Sigmoid colon (tissue), 7 donors: Measurements from ENCODE around the gene UBASH3A. TPM values are rescaled to one million over a fixed set of nuclear protein-coding genes. Genes with fewer than 3 reads are reported as not detected.

Experiments used
- DNase-seq: peaks from one replicate; pipeline ENCODE4 v3.0.0-alpha.2; 2019
- H3K27ac ChIP-seq, 4 donors: fragments of 200-600 bp; sonication (generic); one replicate each; pipeline ENCODE4 v1.5.1; 2016 to 2019; ENCODE audit warnings: mild to moderate bottlenecking in 1 of 4
- H3K27me3 ChIP-seq, 3 donors: fragments of 200-600 bp; sonication (generic); one replicate each; pipeline ENCODE4 v1.5.1; 2019; ENCODE audit warnings: mild to moderate bottlenecking in 1 of 3
- H3K36me3 ChIP-seq, 4 donors: fragments of 200-600 bp; sonication (generic); one replicate each; pipeline ENCODE4 v1.5.1; 2016 to 2019
- H3K4me1 ChIP-seq, 4 donors: fragments of 200-600 bp; sonication (generic); one replicate each; pipeline ENCODE4 v1.5.1; 2017 to 2019
- H3K4me3 ChIP-seq, 4 donors: fragments of 200-600 bp; sonication (generic); one replicate each; pipeline ENCODE4 v1.5.1; 2017 to 2019; ENCODE audit warnings: mild to moderate bottlenecking in 2 of 4, moderate library complexity in 1 of 4
- H3K9me3 ChIP-seq, 4 donors: fragments of 200-600 bp in 3 of 4; sonication (generic) in 3 of 4; one replicate each; pipeline versions ENCODE4 v1.5.1 to v1.6.1; 2013 to 2019
- CTCF ChIP-seq, 4 experiments: fragments of 450-650 bp in 3 of 4; fragments of 200-600 bp in 1 of 4; IDR thresholded peaks; one replicate each; pipeline ENCODE4 v1.5.1; 2016 to 2019; ENCODE audit warnings: antibody characterized with exemption in 4 of 4, mild to moderate bottlenecking in 3 of 4, moderate library complexity in 2 of 4
- EP300 ChIP-seq, 4 donors: sonication (generic); formaldehyde crosslinking; IDR thresholded peaks; one replicate each; pipeline ENCODE4 v1.6.1; 2017; ENCODE audit warnings: antibody characterized with exemption in 4 of 4
- POLR2A ChIP-seq, 2 donors: fragments of 450-650 bp; IDR thresholded peaks; one replicate each; pipeline ENCODE4 v1.6.1; 2016; ENCODE audit warnings: antibody characterized with exemption in 2 of 2, mild to moderate bottlenecking in 2 of 2, moderate library complexity in 2 of 2
- POLR2AphosphoS5 ChIP-seq, 4 donors: sonication (generic); formaldehyde crosslinking; IDR thresholded peaks; one replicate each; pipeline ENCODE4 v1.6.1; 2017; ENCODE audit warnings: antibody characterized with exemption in 4 of 4
- WGBS, 2 donors: extraction: QIAGEN DNeasy Blood & Tissue Kit; methylation state at CpG; one replicate each; pipeline ENCODE4 v1.1.7; 2013; 5-methylcytosine and 5-hydroxymethylcytosine counted together
- intact Hi-C: fragments of 100-400 bp; cut with DNase I; formaldehyde crosslinking; loops from one replicate; pipeline ENCODE4 v1.15.1; 2023
- polyA plus RNA-seq, 3 donors: library from polyadenylated mRNA; stranded (reverse); fragments of 200-250 nt; gene quantifications; one replicate each; pipeline ENCODE4 v1.2.3, GENCODE V29; 2013
- total RNA-seq, 4 donors: library from RNA; depleted of rRNA; stranded (reverse); fragments of >200 nt; gene quantifications; one replicate each; pipeline ENCODE4 v1.1.0, GENCODE V29; 2016
- donor health status: healthy with polysubstance abuse.
- donor health status: Bipolar disorder and iron deficiency.
- donor health status: healthy.

UBASH3A gene
- total and polyA plus RNA-seq, 7 donors, result 3.9 TPM; not detected in 6

DNA sequence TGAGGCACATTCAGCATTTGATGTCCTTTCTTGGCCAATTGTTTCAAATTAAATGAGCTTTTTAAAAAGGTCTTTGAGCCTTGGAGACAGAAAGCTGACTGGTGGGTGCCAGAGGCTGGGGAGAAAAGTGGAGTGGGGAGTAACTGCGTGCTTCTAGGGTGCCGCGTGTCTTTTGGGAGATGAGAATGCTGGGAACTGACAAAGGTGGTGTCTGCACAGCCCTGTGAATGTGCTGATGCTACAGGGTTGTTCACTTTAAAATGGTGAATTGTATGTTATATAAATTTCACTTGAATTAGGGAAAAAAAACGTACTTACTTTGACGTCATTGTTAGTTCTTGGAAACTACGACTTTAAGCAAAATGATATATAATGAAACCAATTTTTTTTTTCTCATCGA, 29.2 kb upstream of the UBASH3A start:
- H3K27me3 ChIP-seq, result peaks cover 0 to 32% (median 20%) of the 10 kb centered on the region in 3 donors
- TF ChIP-seq POLR2AphosphoS5 (IDR thresholded peaks at IDR 0.05), result no peak
- TF ChIP-seq CTCF (IDR thresholded peaks at IDR 0.05), result no peak
- TF ChIP-seq POLR2A (IDR thresholded peaks at IDR 0.05), result no peak
- TF ChIP-seq EP300 (IDR thresholded peaks at IDR 0.05), result no peak

DNA sequence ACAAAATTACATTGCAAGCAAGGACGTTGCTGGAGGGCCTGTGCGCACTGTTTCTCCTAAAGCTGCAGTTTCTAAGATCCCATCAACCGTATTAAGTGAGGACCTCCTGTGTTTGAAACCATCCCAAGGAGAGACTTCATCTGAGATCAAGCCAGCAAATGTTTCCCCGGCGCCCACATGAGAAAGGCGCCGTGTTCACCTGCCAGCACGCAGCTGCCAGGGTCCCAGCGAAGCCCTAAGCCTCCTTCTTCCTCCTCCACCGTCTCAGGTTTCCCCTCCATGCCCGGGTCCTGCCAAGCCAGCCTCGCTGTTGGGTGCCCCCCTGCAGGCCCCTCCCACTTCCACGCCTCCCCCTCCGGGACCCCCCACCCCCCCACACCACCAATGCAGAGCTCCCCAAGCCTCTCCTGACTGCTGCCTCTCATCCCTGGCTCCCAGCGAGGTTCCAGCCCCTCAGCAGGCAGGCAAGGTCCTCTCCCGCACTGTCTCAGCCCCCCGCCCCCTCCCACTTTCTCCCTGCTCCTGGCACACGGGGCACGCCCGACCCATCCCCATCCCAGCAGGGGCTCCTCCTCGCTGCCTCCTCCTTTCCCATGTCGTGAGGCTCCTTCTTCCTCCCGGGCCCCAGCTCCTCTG, 28.7 kb upstream of the UBASH3A start:
- Histone ChIP-seq H3K4me1 (no peaks in the 10 kb centered on the region), H3K27ac (no peak overlapping the region), H3K9me3 (no peaks in the 10 kb centered on the region), H3K36me3 (no peaks in the 10 kb centered on the region), H3K4me3 (no peak overlapping the region), H3K27me3 (peaks cover 0 to 29% (median 20%) of the 10 kb centered on the region in 3 donors)
- DNase-seq, result no peak
- TF ChIP-seq POLR2A (IDR thresholded peaks at IDR 0.05) (no peak), POLR2AphosphoS5 (IDR thresholded peaks at IDR 0.05) (no peak), CTCF (IDR thresholded peaks at IDR 0.05) (no peak), EP300 (IDR thresholded peaks at IDR 0.05) (no peak)
- intact Hi-C loops, result no loop called here
- WGBS, 2 donors, result 47 to 51% methylated on average over 23 of the region's 23 CpGs

More for the DNA sequence above, 29.2 kb upstream of the UBASH3A start:
- H3K27ac ChIP-seq, result no peak overlapping the region
- no peaks in the 10 kb centered on the region for H3K9me3 ChIP-seq
- no peaks in the 10 kb centered on the region for H3K36me3 ChIP-seq
- H3K4me3 ChIP-seq, result no peak overlapping the region
- H3K4me1 ChIP-seq, result no peaks in the 10 kb centered on the region
- 82 to 83% methylated on average over 7 of the region's 7 CpGs for WGBS, 2 donors
- intact Hi-C loops, result no loop called here
- no peak for DNase-seq

- no peak overlapping the region for H3K4me3 ChIP-seq
- no peak for DNase-seq
- H3K27ac ChIP-seq, result no peak overlapping the region
- TF ChIP-seq POLR2A (IDR thresholded peaks at IDR 0.05), result no peak
- no peak for TF ChIP-seq CTCF (IDR thresholded peaks at IDR 0.05)
- no peak for TF ChIP-seq POLR2AphosphoS5 (IDR thresholded peaks at IDR 0.05)
- no peak for TF ChIP-seq EP300 (IDR thresholded peaks at IDR 0.05)
- H3K4me1 ChIP-seq, result no peaks in the 10 kb centered on the region
- intact Hi-C loops, result no loop called here
- H3K9me3 ChIP-seq, result no peaks in the 10 kb centered on the region
- 20 to 61% methylated on average over 11 of the region's 11 CpGs for WGBS, 2 donors
- H3K27me3 ChIP-seq, result peaks cover 0 to 26% (median 20%) of the 10 kb centered on the region in 3 donors
- H3K36me3 ChIP-seq, result no peaks in the 10 kb centered on the region
Measured at GRCh38 chr21:42375506-42375905, 28.2 kb upstream of the UBASH3A start.

DNA sequence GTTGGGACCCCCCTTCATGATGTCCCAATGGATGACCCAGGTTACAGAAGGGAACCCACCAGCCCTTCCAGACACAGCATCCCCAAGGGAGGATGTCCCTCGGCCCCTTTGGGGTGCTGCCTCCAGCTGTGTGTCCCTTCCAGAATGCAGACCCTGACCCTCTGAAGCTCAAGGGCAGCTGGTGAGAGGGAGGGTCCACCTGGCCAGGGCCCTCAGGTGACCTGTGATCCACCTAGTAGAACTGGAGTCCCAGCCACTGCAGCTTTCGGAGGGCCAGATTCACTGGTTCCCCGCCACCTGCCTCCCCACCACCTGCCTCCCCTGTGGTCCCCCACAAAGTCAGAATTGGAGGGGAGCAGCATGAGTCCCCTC, 27.8 kb upstream of the UBASH3A start:
- WGBS, 2 donors, result 39 to 82% methylated on average over 3 of the region's 3 CpGs
- no peak overlapping the region for H3K27ac ChIP-seq
- peaks cover 0 to 26% (median 20%) of the 10 kb centered on the region in 3 donors for H3K27me3 ChIP-seq
- TF ChIP-seq POLR2A (IDR thresholded peaks at IDR 0.05) (no peak), CTCF (IDR thresholded peaks at IDR 0.05) (no peak), EP300 (IDR thresholded peaks at IDR 0.05) (no peak), POLR2AphosphoS5 (IDR thresholded peaks at IDR 0.05) (no peak)
- no peaks in the 10 kb centered on the region for H3K9me3 ChIP-seq
- DNase-seq, result no peak
- no peaks in the 10 kb centered on the region for H3K4me1 ChIP-seq
- no peak overlapping the region for H3K4me3 ChIP-seq
- intact Hi-C loops, result no loop called here
- no peaks in the 10 kb centered on the region for H3K36me3 ChIP-seq
